GM18858 (cell line): Measurements from ENCODE around the gene ZNF208.
"Not testable (repeated sequence)": the region's sequence is repeated elsewhere in the genome, so short reads cannot be mapped to it uniquely, and the experiment has no call there.

Source experiments
- ATAC-seq: cut with Tn5 transposase; IDR thresholded peaks from one replicate; pipeline ENCODE4 v1.9.1; 2021; ENCODE audit not compliant: unreplicated experiment

The ZNF208 gene

GRCh38 chr19:21885516-21885915, 125.2 kb downstream of the ZNF208 start:
- ATAC-seq: not testable (repeated sequence)

GRCh38 chr19:21884786-21885185, 126.0 kb downstream of the ZNF208 start:
- not testable (repeated sequence) for ATAC-seq

GRCh38 chr19:21883516-21883915, 127.2 kb downstream of the ZNF208 start:
- ATAC-seq: no peak
